Peyer's patch (tissue), 4 donors: ENCODE data around the gene MYDGF. TPM values are rescaled to one million over a fixed set of nuclear protein-coding genes. Genes with fewer than 3 reads are reported as not detected.
A peak's percentile ranks its signal among the peaks of the same experiment; 100 is the strongest.

Experiments used
- DNase-seq, 3 donors: peaks; one replicate each; pipeline ENCODE4 v3.0.0-alpha.2; 2017 to 2019
- H3K27ac ChIP-seq, 4 donors: fragments of 200-600 bp; sonication (generic); one replicate each; pipeline ENCODE4 v1.5.1; 2016 to 2019
- H3K27me3 ChIP-seq, 2 donors: fragments of 200-600 bp; sonication (generic); one replicate each; pipeline ENCODE4 v1.5.1; 2019
- H3K36me3 ChIP-seq, 3 donors: fragments of 200-600 bp; sonication (generic); one replicate each; pipeline ENCODE4 v1.5.1; 2016 to 2019
- H3K4me1 ChIP-seq, 4 donors: fragments of 200-600 bp; sonication (generic); one replicate each; pipeline ENCODE4 v1.5.1; 2016 to 2019
- H3K4me3 ChIP-seq, 4 donors: fragments of 200-600 bp; sonication (generic); 1 replicate in 3 of 4; 2 replicates in 1 of 4; pipeline ENCODE4 v1.5.1; 2016 to 2019; ENCODE audit warnings: mild to moderate bottlenecking in 1 of 4
- H3K9me3 ChIP-seq, 4 donors: fragments of 200-600 bp; sonication (generic); one replicate each; pipeline ENCODE4 v1.5.1; 2016 to 2019; ENCODE audit warnings: mild to moderate bottlenecking in 1 of 4
- CTCF ChIP-seq, 6 experiments: fragments of 450-650 bp in 4 of 6; fragments of 200-600 bp in 2 of 6; sonication (generic) in 1 of 6; IDR thresholded peaks; one replicate each; pipeline ENCODE4 v1.5.1; 2017 to 2019; ENCODE audit warnings: antibody characterized with exemption in 6 of 6, mild to moderate bottlenecking in 3 of 6, moderate library complexity in 1 of 6
- POLR2A ChIP-seq, 2 donors: fragments of 450-650 bp; IDR thresholded peaks; one replicate each; pipeline ENCODE4 v1.5.1; 2017; ENCODE audit warnings: antibody characterized with exemption in 2 of 2, mild to moderate bottlenecking in 2 of 2, moderate library complexity in 2 of 2
- total RNA-seq, 4 donors: library from RNA; depleted of rRNA; stranded (reverse); fragments of >200 nt; gene quantifications; one replicate each; pipeline ENCODE4 v1.1.0, GENCODE V29; 2016

MYDGF gene
- total RNA-seq, 4 donors from 2014 or later: 9.9 to 45.9 (median 40.3) TPM

- Histone ChIP-seq H3K27me3 (no peaks in the 10 kb centered on the region), H3K36me3 (no peaks in the 10 kb centered on the region)
Measured at GRCh38 chr19:4636151-4636717, 33.9 kb downstream of the MYDGF start.

GRCh38 chr19:4635754-4636116 lies 34.4 kb downstream of the MYDGF start:
- TF ChIP-seq CTCF (IDR thresholded peaks at IDR 0.05): no peak
- TF ChIP-seq POLR2A (IDR thresholded peaks at IDR 0.05): no peak
- peaks cover 0 to 21% (median 7%) of the 10 kb centered on the region in 4 donors for H3K4me1 ChIP-seq
- H3K9me3 ChIP-seq: no peaks in the 10 kb centered on the region
- no peaks in the 10 kb centered on the region for H3K36me3 ChIP-seq
- DNase-seq: no peak
- H3K27ac ChIP-seq: peak overlapping the region in 2 of 4 donors; percentile 26 to 70
- H3K4me3 ChIP-seq: peak overlapping the region; percentile 33 to 57 (median 56)
- no peaks in the 10 kb centered on the region for H3K27me3 ChIP-seq

More at GRCh38 chr19:4636151-4636717, 33.9 kb downstream of the MYDGF start:
- Histone ChIP-seq H3K4me1 (peaks cover 0 to 26% (median 9%) of the 10 kb centered on the region in 4 donors), H3K27ac (peak overlapping the region in 2 of 4 donors; percentile 26 to 70), H3K4me3 (peak overlapping the region; percentile 33 to 57 (median 56)), H3K9me3 (no peaks in the 10 kb centered on the region)
- TF ChIP-seq POLR2A (IDR thresholded peaks at IDR 0.05) (no peak), CTCF (IDR thresholded peaks at IDR 0.05) (peak; percentile 79 to 98 (median 89))
- peak; percentile 61 to 80 (median 74) for DNase-seq

- TF ChIP-seq POLR2A (IDR thresholded peaks at IDR 0.05) (no peak), CTCF (IDR thresholded peaks at IDR 0.05) (peak; percentile 43 to 71 (median 62))
- H3K27ac ChIP-seq: peak overlapping the region in 1 of 4 donors; percentile 12
- H3K4me3 ChIP-seq: no peak overlapping the region
- peak in 2 of 3 donors; percentile 62 to 78 for DNase-seq
- H3K4me1 ChIP-seq: peaks cover 0 to 10% (median 2%) of the 10 kb centered on the region in 4 donors
- no peaks in the 10 kb centered on the region for H3K9me3 ChIP-seq
- H3K36me3 ChIP-seq: no peaks in the 10 kb centered on the region
- H3K27me3 ChIP-seq: no peaks in the 10 kb centered on the region
Measured at GRCh38 chr19:4633140-4633967, 36.8 kb downstream of the MYDGF start.

- no peaks in the 10 kb centered on the region for H3K9me3 ChIP-seq
- TF ChIP-seq CTCF (IDR thresholded peaks at IDR 0.05): no peak
- no peak for TF ChIP-seq POLR2A (IDR thresholded peaks at IDR 0.05)
- H3K4me3 ChIP-seq: no peak overlapping the region
- DNase-seq: no peak
- H3K27me3 ChIP-seq: no peaks in the 10 kb centered on the region
- H3K36me3 ChIP-seq: no peaks in the 10 kb centered on the region
- H3K27ac ChIP-seq: no peak overlapping the region
- no peaks in the 10 kb centered on the region for H3K4me1 ChIP-seq
Measured at GRCh38 chr19:4624733-4625362, 45.3 kb downstream of the MYDGF start.

- Histone ChIP-seq H3K36me3 (no peaks in the 10 kb centered on the region), H3K27ac (no peak overlapping the region), H3K27me3 (no peaks in the 10 kb centered on the region), H3K4me1 (no peaks in the 10 kb centered on the region), H3K9me3 (no peaks in the 10 kb centered on the region), H3K4me3 (no peak overlapping the region)
- DNase-seq: no peak
- no peak for TF ChIP-seq CTCF (IDR thresholded peaks at IDR 0.05)
- TF ChIP-seq POLR2A (IDR thresholded peaks at IDR 0.05): no peak
Measured at GRCh38 chr19:4624301-4624700, 45.8 kb downstream of the MYDGF start.
